ENCODE results near the gene DLGAP1.
"Not testable (repeated sequence)": the region's sequence is repeated elsewhere in the genome, so short reads cannot be mapped to it uniquely, and the experiment has no call there.

The DLGAP1 gene

DNA sequence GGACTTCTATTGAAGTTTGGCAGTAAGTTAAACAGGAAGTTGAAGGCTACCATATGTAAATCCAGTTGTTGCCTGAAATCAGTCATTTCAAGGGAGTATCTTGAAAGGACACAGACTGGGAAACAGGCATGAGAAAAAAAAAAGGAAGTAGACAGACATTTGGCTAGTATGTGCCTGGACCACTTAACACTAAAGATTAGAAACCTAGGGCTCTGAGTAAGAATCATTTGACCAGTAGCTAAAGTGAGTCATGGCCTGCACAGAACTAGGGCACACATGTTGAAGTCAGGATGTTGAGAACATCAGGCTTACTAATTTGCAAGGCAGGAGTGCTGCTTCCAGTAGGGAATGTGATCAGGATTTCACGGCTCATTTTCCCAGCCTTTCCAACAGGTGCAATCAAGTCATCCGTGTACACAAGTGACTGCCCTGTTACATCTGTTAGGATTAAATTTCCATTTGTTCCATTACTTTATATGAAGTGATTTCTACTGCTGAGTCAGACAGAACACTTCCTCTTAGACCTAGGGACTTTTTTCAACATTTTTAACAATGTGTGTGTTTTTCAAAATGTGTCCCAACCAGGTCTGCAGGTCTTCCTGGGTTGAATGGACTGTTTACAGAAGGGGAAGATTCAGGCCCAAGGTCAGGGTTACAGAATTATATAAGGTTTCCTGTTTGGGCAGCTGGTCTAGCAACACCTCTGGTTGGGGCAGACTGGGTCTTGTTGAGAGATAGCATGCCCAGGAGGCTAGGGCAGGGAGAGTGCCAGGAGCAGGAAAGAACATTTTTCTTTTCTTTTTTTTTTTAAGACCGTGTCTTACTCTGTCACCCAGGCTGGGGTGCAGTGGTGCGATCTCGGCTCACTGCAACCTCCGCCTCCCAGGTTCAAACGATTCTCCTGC is 859.5 kb downstream of the DLGAP1 start:
- no peak for DNase-seq

DNA sequence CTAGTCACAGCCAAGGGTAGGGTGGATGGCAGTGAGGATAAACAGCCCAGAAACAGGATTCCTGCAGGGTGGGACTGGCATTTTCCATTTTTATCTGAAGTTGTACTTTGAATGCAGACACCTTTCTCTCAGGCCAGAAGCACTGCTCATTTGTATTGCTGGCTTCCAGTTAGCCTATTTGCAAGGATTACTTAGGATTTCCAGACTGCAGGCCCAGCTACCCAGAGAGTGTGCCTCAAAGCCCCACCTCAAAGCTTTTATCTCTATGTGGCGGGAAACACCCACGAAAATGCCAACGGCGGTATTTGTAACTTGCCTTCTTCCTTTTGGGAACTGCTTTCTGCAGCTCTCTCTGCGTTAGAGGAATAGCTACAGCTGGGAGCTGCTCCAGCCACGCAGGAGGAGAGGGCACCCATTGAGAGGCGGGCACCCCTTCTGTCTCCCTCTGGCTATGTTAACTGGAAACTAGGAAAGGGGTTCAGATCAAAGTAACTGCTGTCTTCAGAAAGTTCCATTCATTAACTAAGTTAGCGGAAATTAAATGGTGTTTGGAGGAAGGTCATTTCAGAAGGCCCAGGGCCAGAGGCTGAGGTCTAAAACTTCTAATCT is 860.2 kb downstream of the DLGAP1 start:
- no peak for DNase-seq

DNA sequence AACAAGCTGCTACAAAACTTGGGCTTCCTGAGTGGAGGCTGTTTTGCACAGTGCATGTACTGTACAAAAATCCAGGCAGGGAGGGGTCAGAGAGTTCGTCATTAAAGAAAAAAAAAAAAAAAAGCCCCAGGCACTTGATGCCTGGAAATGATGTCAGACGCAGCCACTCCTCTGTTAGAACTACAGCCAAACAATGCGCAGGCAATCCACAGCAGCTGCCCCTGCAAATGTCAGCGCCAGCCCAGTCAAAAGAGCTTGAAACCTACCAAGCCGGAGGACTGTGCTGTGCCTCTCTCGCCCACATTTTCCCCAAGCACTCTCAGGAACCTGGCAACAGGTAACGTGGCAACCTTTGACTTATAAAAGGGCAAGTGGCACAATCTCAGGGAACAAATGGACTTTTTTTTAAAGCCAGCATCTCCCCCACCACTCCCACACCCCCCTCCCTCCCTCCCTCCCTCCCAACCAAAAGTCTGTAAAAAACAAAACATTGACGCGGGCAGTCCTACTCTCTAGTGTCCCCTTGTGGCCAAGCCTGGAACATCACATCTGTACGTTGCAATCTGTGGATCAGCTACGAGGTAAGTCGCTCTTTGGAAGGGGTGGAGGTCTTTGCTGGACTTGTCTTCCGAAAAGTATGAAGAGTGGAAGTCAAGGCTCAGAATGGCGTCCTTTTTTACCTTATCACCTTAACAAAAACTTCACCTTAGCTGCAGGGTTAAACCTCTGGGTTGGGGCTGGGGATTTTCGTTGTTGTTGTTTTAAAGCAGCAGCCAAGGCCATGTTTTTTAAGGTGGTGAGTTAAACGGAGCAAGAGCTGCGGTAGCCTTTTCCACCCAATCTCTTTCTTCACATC is 861.0 kb downstream of the DLGAP1 start:
- peak; percentile 71 to 84 (median 74) for DNase-seq

DNA sequence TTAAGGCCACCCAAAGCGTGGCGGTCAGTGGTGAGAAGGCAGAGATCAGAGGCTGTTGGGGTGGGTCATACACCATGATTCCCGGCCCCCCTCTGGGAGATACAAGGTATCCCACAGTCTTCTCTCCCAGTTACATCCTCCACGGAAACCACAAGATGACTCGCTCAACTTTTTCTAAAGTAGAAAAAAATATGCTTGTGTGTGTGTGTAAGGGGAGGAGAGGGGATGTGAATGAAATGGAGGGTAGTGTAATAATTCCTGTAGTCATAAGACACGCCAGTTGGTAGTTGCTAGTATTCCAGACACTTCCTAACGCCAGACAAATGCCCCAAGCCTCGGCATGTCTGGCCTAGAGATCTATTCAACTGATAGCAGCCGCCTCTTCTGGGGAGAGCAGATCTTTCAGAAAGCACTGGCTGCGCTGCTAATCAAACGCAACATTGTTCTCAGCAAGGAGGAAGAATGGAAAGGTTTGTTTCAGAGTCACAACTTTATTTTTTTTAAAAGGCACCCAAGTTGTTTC is 861.7 kb downstream of the DLGAP1 start:
- no peak for DNase-seq

DNA sequence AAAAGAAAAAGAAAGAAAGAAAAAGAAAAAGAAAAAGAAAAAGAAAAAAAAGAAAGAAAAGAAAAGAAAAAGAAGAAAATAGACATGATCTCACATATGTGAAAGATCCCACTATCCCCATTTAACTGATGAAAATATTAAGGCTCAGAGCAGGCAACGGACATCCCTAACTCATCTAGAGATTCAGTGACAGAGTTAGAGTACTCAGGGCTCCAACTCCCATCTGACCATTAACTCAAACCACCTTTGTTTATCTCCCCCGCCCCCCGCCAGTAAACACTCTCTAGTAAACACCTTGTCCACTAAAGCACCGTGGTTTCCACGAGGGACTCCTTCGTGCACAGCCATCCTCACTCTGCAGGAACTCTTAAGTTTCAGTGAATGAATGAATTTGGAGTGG is 862.2 kb downstream of the DLGAP1 start:
- DNase-seq, result no peak

DNA sequence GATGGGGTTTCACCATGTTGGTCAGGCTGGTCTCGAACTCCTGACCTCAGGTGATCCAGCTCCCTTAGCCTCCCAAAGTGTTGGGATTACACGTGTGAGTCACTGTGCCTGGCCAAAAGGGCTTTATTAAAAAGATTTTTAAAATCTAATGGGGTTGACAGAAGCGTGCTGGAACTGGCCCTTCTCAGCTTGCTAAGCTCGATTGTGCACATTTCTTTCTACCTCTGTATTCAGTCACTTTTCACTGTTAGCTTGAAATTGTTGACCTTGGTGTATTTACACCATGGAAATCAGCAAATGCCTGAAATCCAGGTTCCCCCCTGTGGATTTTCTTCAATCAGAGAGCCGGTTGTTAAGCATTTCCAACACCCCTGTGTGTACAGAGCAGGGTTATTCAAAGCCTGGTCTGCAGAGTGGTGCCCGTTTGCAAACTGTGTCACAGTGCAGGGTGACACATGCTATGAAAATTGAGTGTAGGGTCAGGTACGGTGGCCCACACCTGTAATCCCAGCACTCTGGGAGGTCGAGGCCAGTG is 864.9 kb downstream of the DLGAP1 start:
- no peak for DNase-seq

DNA sequence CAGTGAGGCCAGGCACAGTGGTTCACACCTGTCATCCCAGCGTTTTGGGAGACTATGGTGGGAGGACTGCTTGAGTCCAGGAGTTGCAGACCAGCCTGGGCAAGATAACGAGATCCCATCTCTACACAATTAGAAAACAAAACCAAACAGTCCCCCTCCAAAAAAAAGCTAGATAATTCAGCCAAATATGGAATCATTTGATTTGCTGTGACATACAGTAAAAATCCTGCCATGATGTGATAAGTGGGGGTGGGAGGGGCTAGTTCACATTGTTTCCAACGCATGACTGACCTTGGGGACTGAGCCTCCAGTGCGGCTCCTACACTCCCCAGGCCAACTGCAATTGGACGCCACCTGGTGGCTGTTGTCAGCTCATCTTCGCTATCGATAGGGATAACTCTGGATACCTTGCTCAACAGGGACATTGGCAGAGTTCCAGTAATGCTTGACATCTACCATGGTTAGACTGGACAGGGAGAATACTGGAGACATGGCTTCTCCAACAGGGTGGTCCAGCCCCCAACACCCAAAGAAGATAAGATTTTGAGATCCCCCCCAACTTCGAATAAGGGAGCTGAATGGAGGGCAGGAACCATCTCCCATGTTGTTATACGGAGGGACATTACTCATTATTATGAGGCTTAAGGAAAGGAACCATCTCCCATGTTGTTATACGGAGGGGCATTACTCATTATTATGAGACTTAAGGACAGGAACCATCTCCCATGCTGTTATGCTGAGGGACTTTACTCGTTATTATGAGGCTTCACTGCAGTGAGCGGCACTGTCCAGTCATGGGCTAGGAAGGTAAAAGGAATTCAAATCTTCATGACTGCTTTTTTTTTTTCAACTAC is 869.2 kb downstream of the DLGAP1 start:
- DNase-seq, result peak; percentile 31 to 50 (median 36)

DNA sequence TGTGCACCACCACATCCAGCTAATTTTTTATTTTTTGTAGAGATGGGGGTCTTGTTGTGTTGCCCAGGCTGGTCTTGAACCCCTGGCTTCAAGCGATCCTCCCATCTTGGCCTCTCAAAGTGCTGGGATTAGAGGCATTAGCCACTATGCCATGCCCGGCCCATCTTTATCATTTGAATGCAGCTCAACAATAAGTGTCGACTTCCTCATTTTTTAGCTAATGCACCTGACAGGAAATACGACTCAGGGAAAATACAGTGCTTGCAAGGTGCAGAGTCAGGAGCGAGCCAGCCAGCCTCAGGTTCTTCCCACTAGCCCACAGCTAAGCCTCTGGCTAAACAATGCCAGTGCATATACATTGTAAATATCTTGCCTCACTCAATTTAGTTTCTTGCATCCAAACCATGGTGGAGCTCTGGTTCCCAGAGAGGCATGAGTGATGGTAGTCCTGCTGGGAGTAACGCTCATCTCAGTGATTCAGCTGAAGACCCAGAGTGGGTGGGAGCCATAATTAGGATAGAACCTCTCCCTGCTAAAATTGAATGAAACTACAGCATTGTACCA is 870.1 kb downstream of the DLGAP1 start:
- DNase-seq, result no peak

DNA sequence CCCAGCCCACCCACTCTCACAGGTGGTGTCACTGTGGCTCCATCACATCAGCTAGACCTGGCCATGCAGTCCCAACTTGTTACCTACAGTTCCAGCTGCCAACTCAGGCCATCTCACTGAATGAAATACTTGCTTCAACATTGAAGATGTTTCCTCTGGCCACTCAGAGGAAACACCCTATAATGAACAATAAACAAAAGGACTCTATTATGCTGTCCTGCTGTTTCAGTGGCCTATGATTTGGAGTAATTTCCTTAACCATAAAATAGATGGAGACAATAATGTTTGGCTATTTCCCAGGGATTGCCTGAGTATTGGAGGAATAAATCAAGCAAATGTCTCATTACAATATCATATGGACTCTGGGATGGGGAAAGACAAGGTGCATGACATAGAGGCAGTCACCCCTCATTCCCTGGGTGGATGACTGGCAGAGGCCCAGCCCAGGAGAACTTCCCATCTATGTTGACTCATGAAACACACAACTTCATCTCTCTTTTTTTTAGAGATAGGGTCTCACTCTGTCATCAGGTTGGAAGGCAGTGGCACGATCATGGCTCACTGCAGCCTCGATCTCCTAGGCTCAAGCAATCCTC is 870.7 kb downstream of the DLGAP1 start:
- no peak for DNase-seq

DNA sequence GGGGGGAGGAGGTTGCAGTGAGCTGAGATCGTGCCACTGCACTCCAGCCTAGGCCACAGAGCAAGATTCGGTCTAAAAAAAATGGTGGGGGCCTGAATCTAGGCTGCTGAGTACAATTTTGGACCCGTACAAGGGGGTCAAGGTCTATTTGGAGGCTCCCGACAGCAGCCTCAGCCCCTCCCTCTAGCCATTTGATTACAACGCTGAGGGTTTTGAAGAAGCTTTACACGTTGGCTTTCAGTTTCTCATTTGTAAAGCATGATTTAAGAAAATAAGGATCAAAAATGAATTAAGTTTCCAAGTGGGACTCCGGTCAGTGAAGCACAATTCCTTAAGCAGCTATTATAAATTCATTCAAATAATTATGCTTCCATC is 871.2 kb downstream of the DLGAP1 start:
- DNase-seq, result no peak

DNA sequence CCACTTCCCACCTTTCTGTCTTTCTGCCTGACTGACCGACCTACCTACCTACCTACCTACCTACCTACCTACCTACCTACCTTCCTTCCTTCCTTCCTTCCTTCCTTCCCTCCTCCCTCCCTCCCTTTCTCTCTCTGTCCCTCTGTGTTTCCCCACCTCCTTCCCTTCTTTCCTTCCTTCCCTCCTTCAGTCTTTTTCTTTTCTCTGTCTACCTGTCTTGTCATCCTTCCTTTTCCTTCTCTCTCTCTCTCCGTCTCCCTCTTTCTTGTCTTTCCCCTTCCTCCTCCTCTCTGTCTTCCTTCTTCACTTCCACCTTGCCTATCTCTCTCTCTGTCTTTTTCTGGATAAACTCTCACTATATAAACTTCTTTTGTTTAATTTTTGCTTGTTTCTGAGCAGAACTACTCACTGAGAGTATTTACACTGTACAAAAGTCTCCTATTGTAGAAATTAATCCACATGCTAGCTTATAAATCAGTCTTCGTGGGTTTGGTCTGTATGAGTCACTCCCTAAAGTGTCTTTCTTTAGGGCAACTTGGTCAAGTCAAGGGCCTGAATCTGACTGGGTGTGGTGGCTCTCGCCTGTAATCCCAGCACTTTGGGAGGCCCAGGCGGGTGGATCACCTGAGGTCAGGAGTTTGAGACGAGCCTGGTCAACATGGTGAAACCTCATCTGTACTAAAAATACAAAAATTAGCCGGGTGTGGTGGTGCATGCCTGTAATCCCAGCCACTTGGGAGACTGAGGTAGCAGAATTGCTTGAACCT is 871.8 kb downstream of the DLGAP1 start:
- not testable (repeated sequence) for DNase-seq

DNA sequence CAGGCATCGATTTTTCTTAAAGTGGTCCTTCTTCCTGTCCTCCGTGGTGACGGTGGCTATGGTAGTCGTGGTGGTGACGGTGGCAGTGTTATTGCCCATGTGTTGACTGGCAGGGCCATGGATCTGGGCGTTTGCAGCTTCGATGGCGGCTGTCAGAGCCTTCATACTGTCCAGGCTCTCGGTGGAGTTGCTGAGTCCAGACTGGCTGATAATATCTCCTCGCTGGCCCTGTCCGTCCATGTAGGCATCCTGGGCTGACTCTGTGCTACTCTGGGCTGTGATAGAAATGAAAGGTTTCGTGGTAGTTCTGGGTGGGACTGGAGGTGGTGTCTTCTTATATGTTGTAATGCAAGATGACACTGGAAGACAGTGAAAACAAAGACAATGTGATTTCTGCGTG is 873.2 kb downstream of the DLGAP1 start:
- DNase-seq, result no peak

DNA sequence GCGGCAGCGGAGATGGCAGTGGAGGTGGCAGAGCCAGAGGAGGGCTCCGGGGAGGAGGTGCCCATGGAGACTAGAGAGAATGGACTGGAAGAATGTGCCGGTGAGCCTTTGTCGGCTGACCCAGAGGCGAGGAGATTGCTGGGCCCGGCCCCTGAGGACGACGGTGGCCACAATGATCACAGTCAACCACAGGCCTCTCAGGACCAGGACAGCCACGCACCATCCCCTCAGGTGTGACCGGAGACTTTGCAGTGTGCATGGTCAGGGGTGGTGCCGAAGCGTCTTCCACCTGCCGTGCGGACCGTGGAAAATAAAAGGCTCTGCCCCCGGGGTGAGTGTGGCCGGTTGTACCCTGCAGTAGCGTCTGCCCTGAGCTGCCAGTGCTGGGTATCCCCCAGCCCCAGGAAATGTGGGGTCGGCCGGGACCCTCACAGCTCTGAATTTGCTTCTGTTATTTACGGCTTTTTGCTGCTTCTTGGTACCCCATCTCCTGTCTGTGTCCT is 874.5 kb downstream of the DLGAP1 start:
- not testable (repeated sequence) for DNase-seq

DNA sequence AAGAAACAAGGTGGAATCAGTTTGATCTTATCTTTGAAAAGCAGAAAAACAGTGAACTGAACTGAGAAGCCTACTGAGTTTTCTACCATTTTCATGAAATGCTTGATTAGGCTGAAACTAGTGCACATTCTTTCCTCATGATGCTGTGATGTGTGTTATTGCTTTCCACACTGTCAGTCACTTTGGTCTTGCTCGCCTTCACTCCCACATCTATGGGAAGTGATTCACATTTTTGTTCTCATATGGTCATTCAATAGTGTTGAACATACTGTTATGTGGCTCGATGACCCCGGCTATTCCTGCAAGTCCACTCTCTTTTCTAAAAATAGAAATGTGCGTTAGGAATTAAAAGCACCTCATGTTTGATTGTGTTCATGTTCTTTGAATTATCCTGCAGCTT is 875.4 kb downstream of the DLGAP1 start:
- DNase-seq, result no peak

DNA sequence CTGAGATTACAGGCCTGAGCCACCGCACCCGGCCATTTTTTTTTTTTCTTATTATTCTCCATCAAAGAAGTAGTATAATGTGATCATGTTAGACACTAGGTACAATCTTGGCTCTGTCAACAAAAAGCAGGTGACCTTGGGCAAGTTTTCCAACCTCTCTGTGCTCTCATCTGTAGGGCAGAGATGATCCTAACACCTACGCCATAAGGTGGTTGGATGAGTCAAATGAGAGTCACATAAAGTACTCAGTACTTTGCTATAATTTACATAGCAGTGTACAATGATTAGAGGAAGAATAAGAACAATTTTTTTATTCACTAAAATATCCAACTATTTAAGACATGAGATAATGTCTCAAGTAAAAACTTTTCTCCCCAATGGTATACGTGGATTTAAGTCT is 876.5 kb downstream of the DLGAP1 start:
- DNase-seq, result no peak

DNA sequence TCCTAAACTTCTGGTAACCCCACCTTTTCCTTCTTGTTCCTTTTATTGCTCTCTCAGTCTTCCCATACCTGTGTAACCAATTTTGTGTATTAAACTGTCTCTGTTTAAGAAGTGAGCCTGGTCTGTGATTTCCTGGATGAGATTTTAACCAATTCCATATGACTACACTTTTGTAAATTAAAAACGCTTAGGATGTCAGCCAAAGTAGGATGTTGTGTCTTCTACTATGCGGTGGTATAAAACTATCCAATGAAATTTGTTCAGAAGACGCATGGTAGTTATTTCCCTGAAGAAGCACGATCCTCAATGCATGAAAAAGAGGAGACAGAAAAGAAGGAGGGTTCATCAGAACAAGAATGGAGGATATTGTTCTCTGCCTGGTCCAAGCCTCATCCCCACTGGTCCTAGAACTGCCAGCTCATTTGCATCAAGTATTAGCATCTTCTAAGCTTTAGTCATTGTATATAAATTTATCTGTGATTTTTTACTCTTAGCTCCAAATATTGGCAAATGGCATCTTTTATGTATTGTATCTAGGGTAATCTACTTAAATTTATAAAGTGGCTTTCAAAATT is 877.7 kb downstream of the DLGAP1 start:
- no peak for DNase-seq

DNA sequence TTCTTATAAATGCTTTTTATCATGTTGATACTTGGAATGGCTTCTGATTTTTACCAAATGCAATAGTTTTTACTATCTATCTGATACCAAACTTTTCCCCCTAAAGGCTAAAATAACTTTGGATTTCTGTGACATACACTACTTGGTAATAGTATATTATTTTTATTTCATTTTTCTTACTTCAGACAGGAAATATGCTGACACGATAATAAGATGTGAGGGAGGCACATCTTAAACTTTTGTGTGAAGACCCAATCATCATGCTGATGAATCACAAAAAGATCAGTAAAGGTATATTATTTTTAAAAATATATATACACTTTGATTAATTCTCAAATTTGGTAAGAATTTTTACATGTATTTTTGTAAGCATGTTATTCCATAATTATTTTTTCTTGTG is 882.3 kb downstream of the DLGAP1 start:
- DNase-seq, result no peak

DNA sequence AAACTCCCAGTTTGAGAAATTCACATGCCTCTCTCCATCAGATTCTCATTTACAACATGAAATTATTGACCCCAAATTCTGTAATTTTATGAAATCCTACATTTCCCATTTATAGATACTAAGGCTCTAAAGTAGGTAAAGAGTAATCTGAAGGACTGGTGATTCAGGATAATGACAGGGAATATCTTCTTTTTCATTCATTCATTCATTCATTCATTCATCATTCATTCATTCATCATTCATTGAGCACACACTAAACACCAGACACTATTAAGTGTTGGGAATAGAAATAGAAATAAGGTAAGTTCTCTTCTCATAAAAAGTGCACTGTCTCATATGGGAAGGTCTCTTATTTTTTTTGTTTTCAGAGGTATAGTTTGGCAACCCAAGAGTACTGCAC is 888.3 kb downstream of the DLGAP1 start:
- no peak for DNase-seq

DNA sequence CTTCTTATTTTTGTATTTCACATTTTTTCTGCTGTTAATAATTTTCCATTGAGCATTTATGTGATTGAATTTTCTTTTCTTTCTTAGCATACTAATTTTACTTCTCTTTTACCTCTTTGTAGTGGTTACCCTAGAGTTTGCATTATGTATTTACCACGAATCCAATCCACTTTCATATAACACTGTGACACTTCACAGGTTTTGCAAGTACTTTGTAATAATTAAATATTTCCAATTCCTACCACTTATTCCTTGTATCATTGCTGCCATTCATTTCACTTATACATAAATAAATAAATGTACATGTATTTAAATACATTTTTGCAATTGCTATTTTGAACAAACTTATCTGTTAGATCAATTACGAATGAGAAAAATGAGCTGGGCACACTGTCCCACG is 894.4 kb downstream of the DLGAP1 start:
- no peak for DNase-seq
